Stimulated activated CD4-positive, alpha-beta T cell treated with anti-CD3 and anti-CD28 coated beads, Interleukin-4, amount 100 ng/mL, for 24 hours (primary cell): ENCODE data around the gene ATXN1.
"Not testable (repeated sequence)": the region's sequence is repeated elsewhere in the genome, so short reads cannot be mapped to it uniquely, and the experiment has no call there.

Experiments
- DNase-seq: peaks from one replicate; pipeline ENCODE4 v3.0.0-alpha.2; 2020

The ATXN1 gene

DNA sequence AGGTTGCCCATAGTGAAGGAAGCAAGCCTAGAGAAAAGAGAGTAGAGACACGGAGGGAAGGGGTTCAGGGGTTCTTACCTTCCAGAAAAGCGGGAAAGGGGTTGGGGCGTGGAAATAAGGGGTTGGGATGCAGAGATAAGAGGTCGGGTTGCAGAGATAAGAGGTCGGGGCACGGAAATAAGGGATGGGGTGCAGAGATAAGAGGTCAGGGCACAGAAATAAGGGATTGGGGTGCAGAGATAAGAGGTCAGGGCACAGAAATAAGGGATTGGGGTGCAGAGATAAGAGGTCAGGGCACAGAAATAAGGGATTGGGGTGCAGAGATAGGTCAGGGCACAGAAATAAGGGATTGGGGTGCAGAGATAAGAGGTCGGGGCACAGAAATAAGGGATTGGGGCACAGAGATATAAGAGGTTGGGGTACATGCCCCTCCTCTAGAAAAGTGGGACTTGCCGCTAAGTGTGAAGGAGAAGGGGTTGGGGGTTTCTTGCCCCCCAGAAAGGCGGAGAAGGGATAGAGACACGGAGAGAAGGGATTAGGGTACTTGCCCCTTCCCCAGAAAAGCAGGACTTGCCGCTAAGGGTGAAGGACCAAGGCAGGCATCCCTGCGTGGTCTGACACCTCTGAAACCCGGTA lies 497.7 kb downstream of the ATXN1 start:
- DNase-seq = not testable (repeated sequence)

GRCh38 chr6:16262773-16263172 lies 498.5 kb downstream of the ATXN1 start:
- not testable (repeated sequence) for DNase-seq

DNA sequence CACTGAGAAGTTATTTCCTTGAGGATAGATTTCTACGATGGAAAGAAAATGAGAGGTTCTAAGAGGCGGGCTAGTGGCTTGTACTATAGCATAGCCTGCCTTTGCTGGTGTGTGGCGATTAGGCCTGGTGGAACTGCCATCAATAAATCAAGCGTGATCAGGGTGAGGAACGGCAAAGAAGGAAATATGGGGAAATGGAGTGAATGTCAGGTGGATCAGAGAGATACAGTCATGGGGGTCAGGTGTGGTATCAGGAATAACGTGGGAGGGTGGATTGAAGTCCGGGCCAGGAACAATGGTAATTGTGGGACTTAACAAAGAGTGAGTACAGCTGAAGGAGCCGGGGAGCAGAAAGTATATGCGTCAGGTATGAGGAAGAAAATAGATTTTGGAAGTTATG lies 500.7 kb downstream of the ATXN1 start:
- not testable (repeated sequence) for DNase-seq

DNA sequence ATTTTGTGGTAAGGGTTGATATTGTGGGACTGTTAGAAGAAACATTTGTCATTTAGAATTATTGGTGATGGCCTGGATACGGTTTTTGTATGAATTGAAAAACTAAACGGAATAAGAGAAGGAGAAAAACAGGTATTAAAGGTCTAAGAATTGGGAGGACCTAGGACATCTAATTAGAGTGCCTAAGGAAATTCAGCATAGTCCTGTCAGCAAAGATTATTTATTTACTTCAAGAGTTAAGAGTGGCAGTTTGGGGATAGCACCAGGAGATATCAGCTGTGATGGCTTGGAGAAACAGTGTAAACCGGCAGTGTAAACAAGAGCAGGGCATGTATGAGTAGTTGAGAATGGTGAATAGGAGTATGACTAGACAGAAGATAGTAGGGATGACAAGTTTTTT lies 501.7 kb downstream of the ATXN1 start:
- not testable (repeated sequence) for DNase-seq

DNA sequence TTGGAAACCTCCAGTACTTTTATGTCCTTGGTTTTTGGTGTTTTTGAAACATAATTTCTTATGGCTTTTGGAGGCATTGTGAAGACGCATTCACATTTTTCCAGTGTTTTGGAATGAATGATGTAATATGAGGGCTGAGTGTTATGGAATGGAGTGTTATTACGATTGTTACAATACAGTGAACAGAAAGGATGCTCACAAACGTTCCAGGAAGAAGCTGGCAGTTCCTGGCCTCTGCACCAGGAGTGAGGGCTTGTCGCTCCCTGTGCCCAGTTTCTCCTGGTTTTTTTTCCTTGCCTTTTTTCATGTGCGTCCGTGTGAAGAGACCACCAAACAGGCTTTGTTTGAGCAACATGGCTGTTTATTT lies 502.6 kb downstream of the ATXN1 start:
- no peak for DNase-seq

DNA sequence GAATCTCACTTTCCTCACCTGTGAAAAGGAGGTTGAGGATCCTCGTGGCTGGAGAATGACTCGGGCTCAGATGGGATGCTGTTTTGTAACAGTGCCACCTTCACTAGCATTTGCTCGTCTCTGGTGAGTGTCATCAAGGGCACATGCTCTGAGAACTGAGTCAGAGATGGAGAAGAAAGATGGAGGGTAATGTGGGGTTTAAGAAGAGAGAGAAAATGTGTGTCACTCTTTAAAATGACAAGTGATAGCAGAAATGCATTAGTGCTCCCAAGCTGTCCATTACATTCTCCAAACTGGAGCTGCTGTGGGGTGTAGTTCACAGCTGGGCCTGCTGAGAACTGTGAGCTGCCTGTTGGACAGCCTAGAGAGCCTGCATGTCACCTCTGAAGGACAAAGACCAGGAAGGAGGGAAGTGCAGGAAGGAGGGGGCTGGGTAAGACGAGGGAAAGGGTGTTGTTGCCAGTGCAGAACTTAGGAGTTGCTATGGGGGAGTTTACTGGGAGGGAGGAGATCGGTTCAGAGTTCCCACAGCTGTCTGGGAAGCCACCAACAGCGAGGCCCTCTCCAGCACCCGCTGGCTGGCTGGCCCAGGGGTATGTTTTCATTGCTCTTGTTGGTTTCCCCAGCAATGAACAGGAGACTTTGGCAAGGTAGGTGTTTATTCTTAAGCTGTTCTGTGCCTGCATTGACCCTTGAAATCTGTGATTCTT lies 503.1 kb downstream of the ATXN1 start:
- DNase-seq = no peak

DNA sequence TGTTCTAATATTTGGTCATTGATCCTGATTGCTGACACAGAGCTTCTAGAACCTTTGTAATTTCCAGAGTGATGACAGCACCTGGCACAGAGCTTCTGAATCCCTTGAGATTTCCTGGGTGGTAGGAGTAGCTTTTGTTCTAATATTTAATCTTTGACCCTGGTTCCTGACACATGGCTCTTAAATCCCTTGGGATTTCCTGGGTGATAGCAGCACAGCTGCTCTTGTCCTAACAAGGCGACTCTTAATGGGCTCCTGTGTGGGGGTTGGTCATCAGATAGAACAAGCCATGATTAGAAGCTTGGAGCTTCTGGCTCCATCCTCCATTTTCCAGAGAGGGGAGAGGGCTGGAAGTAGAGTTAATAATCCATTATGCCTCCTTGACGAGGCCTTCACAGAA lies 504.5 kb downstream of the ATXN1 start:
- DNase-seq = no peak

GRCh38 chr6:16254535-16254934 lies 506.7 kb downstream of the ATXN1 start:
- no peak for DNase-seq

GRCh38 chr6:16253399-16254144 lies 507.7 kb downstream of the ATXN1 start:
- no peak for DNase-seq

- no peak for DNase-seq
Observed at GRCh38 chr6:16252686-16253299, 508.5 kb downstream of the ATXN1 start.

- no peak for DNase-seq
Observed at GRCh38 chr6:16251706-16252105, 509.6 kb downstream of the ATXN1 start.

DNA sequence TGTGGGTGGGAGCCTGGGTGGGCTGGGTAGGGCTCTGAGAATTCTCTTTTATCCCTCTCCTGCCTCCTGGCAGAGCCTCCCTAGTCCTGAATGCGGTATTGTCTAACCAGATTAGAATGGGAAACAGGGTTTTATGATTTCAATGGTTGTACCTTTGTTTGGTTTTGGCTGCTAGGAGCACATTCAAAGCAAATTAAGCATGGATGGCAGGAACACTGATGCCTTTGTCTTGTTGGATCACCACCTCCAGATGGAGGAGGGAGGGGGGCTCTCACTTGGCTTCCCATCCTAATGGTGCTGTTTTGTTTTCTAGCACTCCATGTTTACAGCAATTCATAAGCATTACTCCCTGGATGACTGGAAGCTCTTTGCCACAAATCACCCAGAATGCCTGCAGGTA lies 511.3 kb downstream of the ATXN1 start:
- no peak for DNase-seq
